HG02885 (cell line): Measurements from ENCODE around the gene HPGD.
"Not testable (repeated sequence)": the region's sequence is repeated elsewhere in the genome, so short reads cannot be mapped to it uniquely, and the experiment has no call there.

Experiments
- ATAC-seq: cut with Tn5 transposase; IDR thresholded peaks from one replicate; pipeline ENCODE4 v1.9.1; 2021; ENCODE audit warnings: mild to moderate bottlenecking; ENCODE audit not compliant: unreplicated experiment, poor library complexity

The HPGD gene

GRCh38 chr4:174528226-174528625, 5.9 kb upstream of the HPGD start:
- no peak for ATAC-seq

DNA sequence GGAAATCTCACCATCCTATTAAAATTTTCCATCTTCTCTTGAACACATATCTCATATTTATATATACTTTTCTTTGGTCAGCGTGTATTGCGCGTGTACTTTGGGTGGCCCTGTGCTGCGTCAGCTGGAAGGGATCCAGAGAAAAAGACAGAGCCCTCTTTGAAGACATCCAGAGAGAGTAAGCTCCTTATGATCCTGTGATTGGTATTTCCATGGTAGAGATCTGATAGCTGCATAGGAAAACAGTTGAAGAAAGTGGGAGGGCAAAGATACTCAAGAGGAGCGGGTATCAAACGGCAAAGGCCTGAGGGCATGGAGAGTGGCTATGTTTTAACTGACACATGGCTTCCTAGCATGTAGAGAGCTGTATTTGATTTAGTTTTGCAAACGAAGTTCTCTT, 4.4 kb upstream of the HPGD start:
- no peak for ATAC-seq

- ATAC-seq = no peak
These were observed 2.0 kb upstream of the HPGD start for GRCh38 chr4:174524242-174524641.

DNA sequence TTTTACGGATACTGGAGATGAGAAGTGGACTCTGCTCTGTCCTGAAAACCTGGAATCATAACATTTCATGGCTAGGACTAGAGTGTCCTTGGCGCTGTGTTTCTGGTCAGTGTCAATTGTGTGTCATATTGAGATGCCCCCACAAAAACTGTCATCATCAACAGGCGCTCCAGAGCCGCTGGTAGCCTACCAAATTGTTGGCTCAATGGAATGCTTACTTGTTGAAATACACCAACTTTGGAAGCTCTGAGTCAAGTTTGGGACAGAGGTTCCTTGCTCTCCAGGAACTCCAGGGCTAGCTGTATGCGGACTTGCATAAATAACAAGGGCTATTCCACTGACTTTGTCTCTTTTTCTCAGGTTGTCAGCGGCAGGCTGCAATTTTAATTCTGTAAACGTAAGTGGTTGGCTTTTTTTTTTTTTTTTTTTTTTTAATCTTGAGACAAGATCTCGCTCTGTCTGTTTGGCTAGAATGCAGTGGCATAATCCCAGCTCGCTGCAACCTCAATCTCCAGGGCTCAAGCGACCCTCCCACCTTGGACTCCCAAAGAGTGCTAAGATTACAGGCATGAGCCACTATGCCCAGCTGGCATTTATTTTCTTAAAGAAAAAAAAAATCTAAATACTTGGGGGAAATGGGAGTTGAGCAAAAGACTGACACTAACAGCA, 871 bp upstream of the HPGD start:
- ATAC-seq = no peak

DNA sequence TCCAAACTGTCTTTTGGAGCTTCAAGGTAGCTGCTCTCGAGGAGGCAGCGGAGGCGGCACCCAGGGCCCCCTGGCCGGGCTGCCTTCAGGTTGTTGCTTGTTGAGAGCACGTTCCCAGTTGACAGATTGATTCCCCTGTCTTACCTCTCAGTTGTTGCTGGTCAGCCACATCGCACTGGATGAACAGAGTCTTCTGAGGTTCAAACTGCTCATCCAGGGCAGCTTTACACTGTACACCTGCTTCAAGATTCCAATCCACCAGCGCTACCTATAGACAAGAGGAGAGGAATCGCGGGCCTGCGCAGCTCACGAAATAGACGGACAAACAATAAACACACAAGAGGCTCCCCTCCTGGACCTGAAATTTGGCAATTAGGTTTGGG, 497 bp downstream of the HPGD start:
- ATAC-seq = peak; percentile 35

DNA sequence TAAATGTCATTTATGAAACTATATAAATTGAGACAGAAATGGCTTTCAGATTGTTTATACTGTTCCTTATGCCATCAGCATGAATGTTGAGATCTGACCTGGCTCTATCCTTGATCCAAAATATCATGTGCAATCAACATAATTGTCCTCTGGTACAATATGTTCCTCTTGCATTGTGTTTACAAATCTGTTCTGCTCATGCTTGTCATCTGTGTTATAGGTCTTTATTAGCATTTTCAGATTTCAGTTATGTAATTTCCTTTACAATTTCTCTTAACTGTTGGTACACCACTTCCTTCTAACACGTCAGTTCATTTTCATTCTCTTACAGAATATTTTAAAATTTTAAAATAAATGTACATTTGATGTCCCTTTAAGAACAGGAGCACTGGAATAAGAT, 1.6 kb downstream of the HPGD start:
- no peak for ATAC-seq

- no peak for ATAC-seq
These were observed 4.5 kb downstream of the HPGD start for GRCh38 chr4:174517502-174518445.

- ATAC-seq = no peak
These were observed 5.5 kb downstream of the HPGD start for GRCh38 chr4:174516794-174517193.

- no peak for ATAC-seq
These were observed 5.9 kb downstream of the HPGD start for GRCh38 chr4:174516345-174516744.

DNA sequence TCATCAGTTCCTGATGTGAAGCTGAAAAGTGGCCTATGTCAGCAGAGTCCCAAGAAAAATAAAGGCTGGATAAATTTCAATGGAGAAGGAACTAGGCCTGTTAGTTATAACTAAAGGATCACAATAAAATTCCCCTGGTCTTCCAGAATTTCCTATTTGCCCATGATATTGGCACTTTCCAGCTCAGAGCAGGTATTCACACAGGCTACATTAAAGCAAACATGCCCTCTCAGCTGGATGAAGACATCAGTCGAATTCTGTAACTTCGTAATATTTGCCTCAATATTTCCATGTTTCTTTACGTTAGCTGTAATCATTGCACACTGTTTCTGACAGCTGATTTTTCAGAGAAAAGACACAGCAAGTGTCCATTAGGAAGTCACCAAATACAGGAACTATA, 9.5 kb downstream of the HPGD start:
- no peak for ATAC-seq

DNA sequence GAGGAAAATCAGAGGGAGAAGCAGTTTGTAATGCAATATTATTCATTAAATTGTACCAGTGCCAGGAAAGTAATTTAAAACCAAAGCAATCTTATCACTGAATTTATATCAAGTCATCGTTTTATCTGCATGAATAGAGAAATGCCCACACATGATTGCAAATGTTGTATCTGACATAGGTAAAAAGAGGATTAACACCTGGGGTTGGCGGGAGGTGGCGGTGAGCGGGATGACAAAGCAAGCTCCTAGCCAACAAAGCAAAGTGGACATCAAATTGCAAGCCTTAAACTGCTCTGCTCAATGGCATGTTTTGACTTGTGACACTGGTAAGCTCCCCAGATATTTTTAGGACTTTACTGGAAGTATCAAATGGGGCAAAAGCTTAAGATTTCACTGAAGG, 16.4 kb downstream of the HPGD start:
- ATAC-seq = no peak

DNA sequence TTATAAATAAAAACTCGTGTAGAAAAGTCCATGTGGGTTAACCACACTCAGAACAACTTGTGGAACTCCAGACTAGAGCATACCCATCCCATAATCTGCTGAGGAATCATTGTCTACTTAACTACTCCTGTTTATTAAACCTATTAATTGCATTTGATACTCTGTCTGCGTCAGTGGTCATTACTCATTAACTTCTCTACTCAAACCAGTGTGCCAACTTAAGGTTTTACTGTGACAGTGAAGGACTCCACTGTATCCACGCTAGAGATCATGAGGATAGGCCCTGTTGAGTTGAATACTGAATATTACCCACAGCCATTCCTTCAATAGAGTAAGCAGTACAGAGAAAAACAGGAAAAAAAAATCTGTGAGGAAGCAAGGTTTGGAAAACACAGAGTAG, 17.3 kb downstream of the HPGD start:
- ATAC-seq = no peak

DNA sequence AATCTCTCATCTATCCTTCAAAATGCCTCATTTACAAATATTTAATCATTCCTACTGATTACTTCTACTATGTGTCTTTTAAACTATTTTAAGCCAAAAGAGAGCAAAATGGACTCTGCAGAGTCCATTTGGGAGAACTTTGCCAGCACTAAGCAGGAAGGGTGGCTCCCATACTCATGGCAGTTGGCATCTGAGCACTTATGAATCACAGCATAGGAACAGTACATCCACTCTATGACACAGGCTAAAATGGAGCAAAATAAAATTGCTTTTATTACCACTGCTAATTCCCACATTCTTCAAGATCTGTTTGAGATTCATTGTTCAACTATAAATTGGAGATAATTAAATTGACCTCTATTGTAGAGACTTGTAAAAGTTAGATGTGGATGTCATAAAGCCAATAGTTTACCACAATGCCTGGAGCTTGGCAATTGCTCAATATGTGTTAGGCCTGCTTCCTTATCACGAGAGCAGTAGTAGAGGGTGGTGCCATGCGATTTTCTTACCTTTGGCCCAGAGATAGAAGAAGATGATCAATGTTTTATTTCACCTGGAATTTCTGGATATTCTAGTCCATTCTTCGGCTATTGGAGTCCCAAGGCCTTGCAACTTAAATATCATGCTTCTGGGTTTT, 19.1 kb downstream of the HPGD start:
- ATAC-seq = no peak

- no peak for ATAC-seq
These were observed 25.5 kb downstream of the HPGD start for GRCh38 chr4:174496631-174497432.

GRCh38 chr4:174495626-174496025, 26.7 kb downstream of the HPGD start:
- ATAC-seq = no peak

- no peak for ATAC-seq
These were observed 27.6 kb downstream of the HPGD start for GRCh38 chr4:174494726-174495125.

DNA sequence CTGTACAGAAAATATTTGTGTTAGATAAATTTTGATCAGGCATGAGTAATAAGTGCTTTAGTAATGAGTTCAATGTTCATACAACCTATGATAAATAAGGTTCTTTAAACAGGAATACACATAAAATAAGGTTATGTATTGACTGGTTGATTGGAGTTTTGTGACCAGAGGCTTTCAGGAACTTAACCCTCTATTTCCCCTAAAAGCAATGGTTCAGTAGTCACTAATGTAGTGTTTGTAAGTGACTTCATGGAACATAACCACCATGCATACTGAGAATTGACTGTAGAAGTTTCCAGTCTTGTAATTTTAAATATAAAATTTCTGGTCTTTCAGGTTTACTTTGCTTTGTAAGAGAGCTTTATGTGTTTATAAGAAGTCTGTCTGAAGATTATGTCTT, 28.1 kb downstream of the HPGD start:
- no peak for ATAC-seq

- no peak for ATAC-seq
These were observed 31.8 kb downstream of the HPGD start for GRCh38 chr4:174490451-174490961.

DNA sequence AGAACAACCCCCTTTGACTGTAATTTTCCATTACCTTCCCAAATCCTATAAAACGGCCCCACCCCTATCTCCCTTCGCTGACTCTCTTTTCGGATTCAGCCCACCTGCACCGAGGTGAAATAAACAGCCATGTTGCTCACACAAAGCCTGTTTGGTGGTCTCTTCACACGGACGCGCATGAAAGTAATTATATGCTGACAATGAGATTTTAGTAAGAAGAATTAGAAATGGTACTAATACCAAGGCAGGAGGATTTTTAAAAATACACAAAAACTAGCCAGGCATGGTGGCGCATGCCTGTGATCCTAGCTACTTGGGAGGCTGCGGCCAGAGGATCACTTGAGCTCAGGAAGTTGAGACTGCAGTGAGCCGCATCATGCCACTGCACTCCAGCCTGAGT, 33.9 kb downstream of the HPGD start:
- ATAC-seq = not testable (repeated sequence)

- no peak for ATAC-seq
These were observed 37.3 kb downstream of the HPGD start for GRCh38 chr4:174485025-174485424.
